ENCODE data around the gene TMEM54. TPM values are rescaled to one million over a fixed set of nuclear protein-coding genes. Genes with fewer than 3 reads are reported as not detected.

TMEM54 gene
- total and polyA plus RNA-seq, 4 donors: 0.92 to 10.9 (median 2.6) TPM

DNA sequence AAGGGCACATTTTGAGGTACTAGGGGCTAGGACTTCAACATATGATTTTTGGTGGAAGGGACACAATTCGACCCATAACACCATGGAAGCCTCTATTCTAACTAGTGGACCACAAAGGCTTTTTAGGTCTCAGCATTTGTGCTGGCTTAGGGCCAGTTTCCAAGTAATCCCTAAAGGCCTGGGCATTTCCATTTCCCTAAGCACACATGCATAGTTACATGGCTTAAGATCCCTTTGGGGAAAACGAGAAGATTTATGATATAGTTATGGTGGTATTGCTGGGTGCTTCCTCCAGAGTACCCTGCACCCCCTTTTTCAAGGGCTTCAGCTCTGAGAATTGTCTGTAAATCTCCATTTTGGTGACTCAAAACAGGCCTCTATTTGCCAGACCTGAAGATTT is 28.2 kb upstream of the TMEM54 start (continued):
- TF ChIP-seq ZBTB33 (IDR thresholded peaks at IDR 0.05): no peak
- no peak for TF ChIP-seq GABPA (IDR thresholded peaks at IDR 0.05 in 1 of 2, conservative IDR thresholded peaks at IDR 0.05 in 1 of 2)
- no peak for TF ChIP-seq HNF4A (conservative IDR thresholded peaks at IDR 0.05)

- no peaks in the 10 kb centered on the region for H3K27me3 ChIP-seq (ENCODE audit: control insufficient read depth in 4 of 4, insufficient read depth in 4 of 4, low read length in 3 of 4)
- no peak for TF ChIP-seq FOXA2 (IDR thresholded peaks at IDR 0.05)
- TF ChIP-seq FOXA1 (IDR thresholded peaks at IDR 0.05): no peak
- no peak for TF ChIP-seq HNF4A (conservative IDR thresholded peaks at IDR 0.05)
- TF ChIP-seq RAD21 (IDR thresholded peaks at IDR 0.05): no peak
- no peak for TF ChIP-seq ATF3 (IDR thresholded peaks at IDR 0.05)
- no peak for TF ChIP-seq YY1 (IDR thresholded peaks at IDR 0.05)
- TF ChIP-seq MAX (IDR thresholded peaks at IDR 0.05): no peak
- TF ChIP-seq EGR1 (IDR thresholded peaks at IDR 0.05; ENCODE audit: low read depth in 2 of 2): no peak
- no peak for TF ChIP-seq RXRA (IDR thresholded peaks at IDR 0.05)
- no peak for TF ChIP-seq HNF4G (IDR thresholded peaks at IDR 0.05)
- TF ChIP-seq, protein P1, sequence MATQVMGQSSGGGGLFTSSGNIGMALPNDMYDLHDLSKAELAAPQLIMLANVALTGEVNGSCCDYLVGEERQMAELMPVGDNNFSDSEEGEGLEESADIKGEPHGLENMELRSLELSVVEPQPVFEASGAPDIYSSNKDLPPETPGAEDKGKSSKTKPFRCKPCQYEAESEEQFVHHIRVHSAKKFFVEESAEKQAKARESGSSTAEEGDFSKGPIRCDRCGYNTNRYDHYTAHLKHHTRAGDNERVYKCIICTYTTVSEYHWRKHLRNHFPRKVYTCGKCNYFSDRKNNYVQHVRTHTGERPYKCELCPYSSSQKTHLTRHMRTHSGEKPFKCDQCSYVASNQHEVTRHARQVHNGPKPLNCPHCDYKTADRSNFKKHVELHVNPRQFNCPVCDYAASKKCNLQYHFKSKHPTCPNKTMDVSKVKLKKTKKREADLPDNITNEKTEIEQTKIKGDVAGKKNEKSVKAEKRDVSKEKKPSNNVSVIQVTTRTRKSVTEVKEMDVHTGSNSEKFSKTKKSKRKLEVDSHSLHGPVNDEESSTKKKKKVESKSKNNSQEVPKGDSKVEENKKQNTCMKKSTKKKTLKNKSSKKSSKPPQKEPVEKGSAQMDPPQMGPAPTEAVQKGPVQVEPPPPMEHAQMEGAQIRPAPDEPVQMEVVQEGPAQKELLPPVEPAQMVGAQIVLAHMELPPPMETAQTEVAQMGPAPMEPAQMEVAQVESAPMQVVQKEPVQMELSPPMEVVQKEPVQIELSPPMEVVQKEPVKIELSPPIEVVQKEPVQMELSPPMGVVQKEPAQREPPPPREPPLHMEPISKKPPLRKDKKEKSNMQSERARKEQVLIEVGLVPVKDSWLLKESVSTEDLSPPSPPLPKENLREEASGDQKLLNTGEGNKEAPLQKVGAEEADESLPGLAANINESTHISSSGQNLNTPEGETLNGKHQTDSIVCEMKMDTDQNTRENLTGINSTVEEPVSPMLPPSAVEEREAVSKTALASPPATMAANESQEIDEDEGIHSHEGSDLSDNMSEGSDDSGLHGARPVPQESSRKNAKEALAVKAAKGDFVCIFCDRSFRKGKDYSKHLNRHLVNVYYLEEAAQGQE (IDR thresholded peaks at IDR 0.05): no peak
- no peak for TF ChIP-seq GABPA (IDR thresholded peaks at IDR 0.05 in 1 of 2, conservative IDR thresholded peaks at IDR 0.05 in 1 of 2)
- no peak for TF ChIP-seq NR2F2 (IDR thresholded peaks at IDR 0.05)
- TF ChIP-seq JUND (IDR thresholded peaks at IDR 0.05): no peak
- no peak for TF ChIP-seq TAF1 (conservative IDR thresholded peaks at IDR 0.05)
- no peak for TF ChIP-seq ZBTB33 (IDR thresholded peaks at IDR 0.05)
- TF ChIP-seq, protein P2, sequence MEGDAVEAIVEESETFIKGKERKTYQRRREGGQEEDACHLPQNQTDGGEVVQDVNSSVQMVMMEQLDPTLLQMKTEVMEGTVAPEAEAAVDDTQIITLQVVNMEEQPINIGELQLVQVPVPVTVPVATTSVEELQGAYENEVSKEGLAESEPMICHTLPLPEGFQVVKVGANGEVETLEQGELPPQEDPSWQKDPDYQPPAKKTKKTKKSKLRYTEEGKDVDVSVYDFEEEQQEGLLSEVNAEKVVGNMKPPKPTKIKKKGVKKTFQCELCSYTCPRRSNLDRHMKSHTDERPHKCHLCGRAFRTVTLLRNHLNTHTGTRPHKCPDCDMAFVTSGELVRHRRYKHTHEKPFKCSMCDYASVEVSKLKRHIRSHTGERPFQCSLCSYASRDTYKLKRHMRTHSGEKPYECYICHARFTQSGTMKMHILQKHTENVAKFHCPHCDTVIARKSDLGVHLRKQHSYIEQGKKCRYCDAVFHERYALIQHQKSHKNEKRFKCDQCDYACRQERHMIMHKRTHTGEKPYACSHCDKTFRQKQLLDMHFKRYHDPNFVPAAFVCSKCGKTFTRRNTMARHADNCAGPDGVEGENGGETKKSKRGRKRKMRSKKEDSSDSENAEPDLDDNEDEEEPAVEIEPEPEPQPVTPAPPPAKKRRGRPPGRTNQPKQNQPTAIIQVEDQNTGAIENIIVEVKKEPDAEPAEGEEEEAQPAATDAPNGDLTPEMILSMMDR (IDR thresholded peaks at IDR 0.05; ENCODE audit: low read depth, low read length, missing input control): no peak
- no peak for TF ChIP-seq SP1 (IDR thresholded peaks at IDR 0.05)
- 93% methylated on average over 8 of the region's 8 CpGs for WGBS
- no peak overlapping the region for H3K27ac ChIP-seq (ENCODE audit: low read depth in 1 of 2, low read length in 2 of 2)
- H3K4me1 ChIP-seq (ENCODE audit: control insufficient read depth in 4 of 4, insufficient read depth in 4 of 4, low read length in 3 of 4): peaks cover 0 to 5% (median 3%) of the 10 kb centered on the region in 4 donors
- no peaks in the 10 kb centered on the region for H3K36me3 ChIP-seq (ENCODE audit: control insufficient read depth in 4 of 4, insufficient read depth in 3 of 4, low read depth in 1 of 4, low read length in 3 of 4)
- H3K4me3 ChIP-seq (ENCODE audit: low read depth in 1 of 3, low read length in 3 of 3): no peak overlapping the region
- no peak for DNase-seq (ENCODE audit: low spot score)
- H3K9me3 ChIP-seq (ENCODE audit: control insufficient read depth in 4 of 4, low read length in 3 of 4): no peaks in the 10 kb centered on the region
- H3K9ac ChIP-seq (ENCODE audit: low read depth in 1 of 2, low read length in 2 of 2): no peak overlapping the region
Observed at GRCh38 chr1:32928715-32929114, 27.5 kb upstream of the TMEM54 start.
